B cell (primary cell): ENCODE data around the gene PGAM1.

ENCODE experiments used
- CTCF ChIP-seq: fragments of 200-600 bp; IDR thresholded peaks from one replicate; pipeline ENCODE4 v1.8.0; 2022; ENCODE audit warnings: antibody characterized with exemption, mild to moderate bottlenecking
- EZH2 ChIP-seq: IDR thresholded peaks from 2 replicates; pipeline ENCODE4 v1.6.1; 2012; ENCODE audit warnings: borderline replicate concordance, low read depth, mild to moderate bottlenecking, moderate library complexity, low read length; ENCODE audit not compliant: insufficient read depth, poor library complexity, severe bottlenecking

- TF ChIP-seq CTCF (no peak), EZH2 (no peak)
Observed at GRCh38 chr10:97380516-97380915, 45.5 kb upstream of the PGAM1 start.
